ENCODE measurements around the gene HINFP.
"Not testable (repeated sequence)": the region's sequence is repeated elsewhere in the genome, so short reads cannot be mapped to it uniquely, and the experiment has no call there.

Gene HINFP

DNA sequence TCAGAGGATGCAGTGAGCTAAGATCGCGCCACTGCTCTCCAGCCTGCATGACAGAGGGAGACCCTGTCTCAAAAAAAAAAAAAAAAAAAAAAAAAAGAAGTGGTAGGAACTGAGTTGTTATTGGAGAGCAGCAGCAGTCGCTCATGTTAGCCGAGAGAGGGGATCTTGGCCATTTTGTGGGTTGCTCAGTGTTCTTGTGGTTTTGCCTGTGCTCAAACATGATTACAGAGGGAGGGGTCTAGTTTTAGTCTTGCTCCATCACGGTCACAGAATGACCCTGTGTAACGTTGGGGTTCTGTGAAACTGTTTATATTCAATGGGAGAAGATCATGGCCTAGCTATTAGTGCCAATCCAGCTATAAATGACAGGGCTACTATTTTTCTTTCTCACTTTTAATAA lies 21.7 kb upstream of the HINFP start:
- Histone ChIP-seq H3K4me1 (ENCODE audit: control insufficient read depth in 5 of 5, insufficient read depth in 5 of 5, low read length in 5 of 5) (peaks cover 11 to 39% (median 32%) of the 10 kb centered on the region in 5 donors), H3K27me3 (ENCODE audit: control insufficient read depth in 5 of 5, insufficient read depth in 4 of 5, low read length in 5 of 5) (no peaks in the 10 kb centered on the region), H3K9me3 (ENCODE audit: control insufficient read depth in 5 of 5, low read length in 5 of 5) (no peaks in the 10 kb centered on the region), H3K36me3 (ENCODE audit: control insufficient read depth in 5 of 5, insufficient read depth in 5 of 5, low read length in 5 of 5) (peaks cover 6 to 24% (median 20%) of the 10 kb centered on the region in 5 donors), H3K9ac (ENCODE audit: low read length in 5 of 5) (peak overlapping the region in 1 of 5 donors; percentile 51), H3K27ac (ENCODE audit: low read depth, low read length) (no peak overlapping the region), H3K4me3 (ENCODE audit: low read depth in 1 of 5, low read length in 5 of 5) (no peak overlapping the region)

GRCh38 chr11:119100246-119100970 lies 21.0 kb upstream of the HINFP start:
- Histone ChIP-seq H3K9ac (ENCODE audit: low read length in 5 of 5) (peak overlapping the region in 4 of 5 donors; percentile 51 to 93 (median 84)), H3K9me3 (ENCODE audit: control insufficient read depth in 5 of 5, low read length in 5 of 5) (no peaks in the 10 kb centered on the region)

GRCh38 chr11:119100994-119101758 lies 20.2 kb upstream of the HINFP start:
- H3K27ac ChIP-seq (ENCODE audit: low read depth, low read length), result peak overlapping the region; percentile 92
- peaks cover 11 to 31% (median 29%) of the 10 kb centered on the region in 5 donors for H3K4me1 ChIP-seq (ENCODE audit: control insufficient read depth in 5 of 5, insufficient read depth in 5 of 5, low read length in 5 of 5)
- peak overlapping the region; percentile 81 to 93 (median 89) for H3K4me3 ChIP-seq (ENCODE audit: low read depth in 1 of 5, low read length in 5 of 5)
- peaks cover 6 to 24% (median 20%) of the 10 kb centered on the region in 5 donors for H3K36me3 ChIP-seq (ENCODE audit: control insufficient read depth in 5 of 5, insufficient read depth in 5 of 5, low read length in 5 of 5)
- H3K27me3 ChIP-seq (ENCODE audit: control insufficient read depth in 5 of 5, insufficient read depth in 4 of 5, low read length in 5 of 5), result no peaks in the 10 kb centered on the region
- H3K9ac ChIP-seq (ENCODE audit: low read length in 5 of 5), result peak overlapping the region; percentile 2 to 93 (median 88)
- H3K9me3 ChIP-seq (ENCODE audit: control insufficient read depth in 5 of 5, low read length in 5 of 5), result no peaks in the 10 kb centered on the region

More at GRCh38 chr11:119100246-119100970, 21.0 kb upstream of the HINFP start:
- peaks cover 6 to 24% (median 20%) of the 10 kb centered on the region in 5 donors for H3K36me3 ChIP-seq (ENCODE audit: control insufficient read depth in 5 of 5, insufficient read depth in 5 of 5, low read length in 5 of 5)
- H3K27ac ChIP-seq (ENCODE audit: low read depth, low read length), result peak overlapping the region; percentile 92
- no peaks in the 10 kb centered on the region for H3K27me3 ChIP-seq (ENCODE audit: control insufficient read depth in 5 of 5, insufficient read depth in 4 of 5, low read length in 5 of 5)
- H3K4me1 ChIP-seq (ENCODE audit: control insufficient read depth in 5 of 5, insufficient read depth in 5 of 5, low read length in 5 of 5), result peaks cover 11 to 34% (median 32%) of the 10 kb centered on the region in 5 donors
- H3K4me3 ChIP-seq (ENCODE audit: low read depth in 1 of 5, low read length in 5 of 5), result peak overlapping the region; percentile 81 to 93 (median 89)

DNA sequence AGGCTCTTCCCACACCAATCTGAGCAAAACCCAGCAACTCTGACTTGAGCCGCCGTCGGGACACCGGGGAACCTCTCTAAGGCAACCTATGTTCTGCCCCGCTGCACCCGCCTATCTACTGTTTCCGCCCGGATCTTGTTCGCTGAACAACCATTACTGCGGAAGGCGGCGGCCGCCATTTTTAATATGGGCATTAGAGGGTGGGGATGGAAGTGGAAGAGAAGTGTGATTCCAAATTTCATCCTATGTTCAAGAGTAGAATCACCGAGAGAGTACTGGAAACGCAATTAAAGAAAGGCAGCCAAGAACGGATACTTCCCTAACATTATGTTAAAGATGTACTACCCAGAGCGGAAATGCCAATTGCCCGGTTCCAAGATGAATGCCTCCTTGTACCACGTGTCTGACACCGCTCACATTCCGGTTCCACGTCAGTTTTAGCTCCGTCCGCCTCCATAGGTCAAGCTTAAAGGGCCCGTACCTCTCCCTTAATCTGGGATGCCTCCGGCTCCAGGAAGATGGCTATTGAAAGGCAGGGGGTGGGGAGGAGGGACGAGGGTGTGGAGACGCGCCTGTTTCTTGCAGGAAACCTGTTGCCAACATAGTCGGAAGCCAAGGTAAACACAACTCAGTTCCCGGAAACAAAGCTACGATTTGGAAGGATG lies 19.5 kb upstream of the HINFP start, which contains the start of gene DPAGT1:
DPAGT1 (minus strand) TSS at position 95 of the 665 bp plus-strand sequence. CDS start 198 bp downstream, outside the sequence.
- H3K36me3 ChIP-seq (ENCODE audit: control insufficient read depth in 5 of 5, insufficient read depth in 5 of 5, low read length in 5 of 5), result peaks cover 6 to 19% (median 15%) of the 10 kb centered on the region in 5 donors
- H3K9me3 ChIP-seq (ENCODE audit: control insufficient read depth in 5 of 5, low read length in 5 of 5), result no peaks in the 10 kb centered on the region
- peak within 1 kb of the TSS; percentile 92 for H3K27ac ChIP-seq (ENCODE audit: low read depth, low read length)
- peak within 1 kb of the TSS; percentile 81 to 93 (median 89) for H3K4me3 ChIP-seq (ENCODE audit: low read depth in 1 of 5, low read length in 5 of 5)
- peaks cover 11 to 39% (median 36%) of the 10 kb centered on the region in 5 donors for H3K4me1 ChIP-seq (ENCODE audit: control insufficient read depth in 5 of 5, insufficient read depth in 5 of 5, low read length in 5 of 5)
- peak within 1 kb of the TSS; percentile 58 to 93 (median 88) for H3K9ac ChIP-seq (ENCODE audit: low read length in 5 of 5)
- no peaks in the 10 kb centered on the region for H3K27me3 ChIP-seq (ENCODE audit: control insufficient read depth in 5 of 5, insufficient read depth in 4 of 5, low read length in 5 of 5)

DNA sequence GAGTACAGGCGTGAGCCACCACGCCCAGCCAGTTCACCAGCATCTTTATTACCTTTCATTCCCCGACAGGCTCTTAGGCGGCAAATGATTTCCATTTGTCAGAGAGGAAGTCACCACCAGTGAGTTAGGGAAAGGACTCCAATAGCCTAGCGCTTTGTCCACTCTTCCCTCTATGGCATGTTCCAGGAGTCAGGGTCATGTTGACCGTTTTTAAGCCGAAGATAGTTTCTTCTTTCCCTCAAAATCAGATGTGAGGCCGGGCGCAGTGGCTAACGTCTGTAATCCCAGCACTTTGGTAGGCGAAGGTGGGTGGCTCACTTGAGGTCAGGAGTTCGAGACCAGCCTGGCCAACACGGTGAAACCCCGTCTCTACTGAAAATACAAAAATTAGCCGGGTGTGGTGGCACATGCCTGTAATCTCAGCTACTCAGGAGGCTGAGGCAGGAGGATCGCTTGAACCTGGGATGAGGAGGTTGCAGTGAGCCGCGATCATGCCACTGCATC lies 18.2 kb upstream of the HINFP start:
- not testable (repeated sequence) for H3K9me3 ChIP-seq (ENCODE audit: control insufficient read depth in 5 of 5, low read length in 5 of 5); H3K27me3 ChIP-seq (ENCODE audit: control insufficient read depth in 5 of 5, insufficient read depth in 4 of 5, low read length in 5 of 5); H3K9ac ChIP-seq (ENCODE audit: low read length in 5 of 5); H3K36me3 ChIP-seq (ENCODE audit: control insufficient read depth in 5 of 5, insufficient read depth in 5 of 5, low read length in 5 of 5)
- peaks cover 13 to 46% (median 42%) of the 10 kb centered on the region in 5 donors for H3K4me1 ChIP-seq (ENCODE audit: control insufficient read depth in 5 of 5, insufficient read depth in 5 of 5, low read length in 5 of 5)
- H3K4me3 ChIP-seq (ENCODE audit: low read depth in 1 of 5, low read length in 5 of 5), result peak overlapping the region in 3 of 5 donors; percentile 31 to 90 (median 86)
- peak overlapping the region; percentile 92 for H3K27ac ChIP-seq (ENCODE audit: low read depth, low read length)

GRCh38 chr11:119103793-119104192 lies 17.6 kb upstream of the HINFP start:
- Histone ChIP-seq H3K36me3 (ENCODE audit: control insufficient read depth in 5 of 5, insufficient read depth in 5 of 5, low read length in 5 of 5) (peaks cover 0 to under 1% (median 0%) of the 10 kb centered on the region in 5 donors), H3K27me3 (ENCODE audit: control insufficient read depth in 5 of 5, insufficient read depth in 4 of 5, low read length in 5 of 5) (no peaks in the 10 kb centered on the region), H3K27ac (ENCODE audit: low read depth, low read length) (peak overlapping the region; percentile 92), H3K9me3 (ENCODE audit: control insufficient read depth in 5 of 5, low read length in 5 of 5) (no peaks in the 10 kb centered on the region), H3K4me1 (ENCODE audit: control insufficient read depth in 5 of 5, insufficient read depth in 5 of 5, low read length in 5 of 5) (peaks cover 18 to 52% (median 47%) of the 10 kb centered on the region in 5 donors), H3K9ac (ENCODE audit: low read length in 5 of 5) (no peak overlapping the region), H3K4me3 (ENCODE audit: low read depth in 1 of 5, low read length in 5 of 5) (no peak overlapping the region)

DNA sequence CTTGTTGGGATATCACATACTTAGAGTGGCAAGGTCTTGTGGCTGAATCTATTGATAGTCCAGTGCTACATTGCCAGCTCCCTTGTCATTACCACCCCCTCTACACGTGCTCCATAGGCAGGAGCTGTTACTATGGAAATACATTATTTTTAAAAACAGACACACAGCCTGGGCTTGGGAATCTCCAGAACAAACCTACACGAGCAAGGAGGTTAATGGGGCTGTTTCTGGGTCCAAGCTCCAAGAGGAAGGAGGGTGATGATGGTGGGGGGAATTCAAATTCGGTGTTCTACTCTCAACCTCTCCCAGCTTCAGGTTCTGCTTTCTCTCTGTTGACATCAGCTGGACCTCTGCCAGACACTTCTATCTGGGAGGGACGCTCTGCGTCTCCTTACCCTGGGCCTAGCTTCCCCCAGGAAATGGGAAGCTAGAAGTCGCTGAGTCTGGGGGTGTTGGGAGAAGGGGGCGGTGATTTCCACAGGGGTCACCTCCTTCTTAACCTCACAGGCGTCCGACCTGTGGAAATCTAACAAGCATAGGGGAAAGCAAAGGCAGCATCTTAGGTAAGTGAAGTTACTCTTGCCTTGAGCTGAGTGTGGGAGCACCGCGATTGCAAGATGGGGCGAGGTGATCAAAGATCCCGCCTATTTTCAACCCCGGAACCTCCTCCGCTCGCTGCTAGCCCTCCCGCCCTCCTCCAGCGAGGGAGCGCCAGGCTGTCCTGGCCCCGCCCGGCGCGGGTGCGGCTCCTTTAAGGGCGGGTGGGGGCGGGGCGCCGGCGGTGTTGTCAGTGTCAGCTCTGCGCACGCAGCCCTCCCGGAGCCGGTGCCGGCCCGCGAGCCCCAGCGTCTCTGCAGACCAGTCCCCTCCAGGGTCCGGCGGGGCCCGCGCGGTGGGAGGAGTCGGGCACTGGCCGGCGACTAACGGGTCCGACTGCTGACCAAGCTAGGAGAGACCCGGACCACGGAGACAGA lies 14.5 kb upstream of the HINFP start, which contains the start of gene C2CD2L:
C2CD2L (plus strand) TSS at position 781 of the 974 bp plus-strand sequence. CDS start 398 bp downstream, outside the sequence.
- Histone ChIP-seq H3K36me3 (ENCODE audit: control insufficient read depth in 5 of 5, insufficient read depth in 5 of 5, low read length in 5 of 5) (peaks cover 0 to 18% (median 16%) of the 10 kb centered on the region in 5 donors), H3K4me1 (ENCODE audit: control insufficient read depth in 5 of 5, insufficient read depth in 5 of 5, low read length in 5 of 5) (peaks cover 12 to 48% (median 42%) of the 10 kb centered on the region in 5 donors), H3K27me3 (ENCODE audit: control insufficient read depth in 5 of 5, insufficient read depth in 4 of 5, low read length in 5 of 5) (no peaks in the 10 kb centered on the region), H3K4me3 (ENCODE audit: low read depth in 1 of 5, low read length in 5 of 5) (peak within 1 kb of the TSS; percentile 65 to 85 (median 83)), H3K27ac (ENCODE audit: low read depth, low read length) (peak within 1 kb of the TSS; percentile 50), H3K9ac (ENCODE audit: low read length in 5 of 5) (peak within 1 kb of the TSS; percentile 63 to 81 (median 73)), H3K9me3 (ENCODE audit: control insufficient read depth in 5 of 5, low read length in 5 of 5) (no peaks in the 10 kb centered on the region)

DNA sequence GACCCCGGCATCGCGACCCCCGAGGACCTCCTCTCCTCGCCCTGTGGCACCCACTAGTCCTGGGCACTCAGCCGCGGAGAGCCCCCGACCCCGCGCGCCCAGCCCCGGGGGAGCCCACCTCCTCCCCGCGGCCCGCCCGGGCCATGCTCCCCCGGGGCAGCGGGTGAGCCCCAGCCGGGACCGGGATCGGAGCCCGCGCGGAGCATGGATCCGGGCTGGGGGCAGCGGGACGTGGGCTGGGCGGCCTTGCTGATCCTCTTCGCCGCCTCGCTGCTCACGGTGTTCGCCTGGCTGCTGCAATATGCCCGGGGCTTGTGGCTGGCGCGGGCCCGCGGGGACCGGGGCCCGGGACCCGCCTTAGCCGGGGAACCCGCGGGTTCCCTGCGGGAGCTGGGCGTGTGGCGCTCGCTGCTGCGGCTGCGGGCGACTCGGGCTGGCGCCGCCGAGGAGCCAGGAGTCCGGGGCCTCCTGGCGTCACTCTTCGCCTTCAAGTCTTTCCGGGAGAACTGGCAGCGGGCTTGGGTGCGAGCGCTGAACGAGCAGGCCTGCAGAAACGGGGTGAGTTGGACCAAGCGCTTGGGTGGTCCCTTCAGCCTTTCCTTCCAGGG lies 13.7 kb upstream of the HINFP start:
- Histone ChIP-seq H3K27ac (ENCODE audit: low read depth, low read length) (peak overlapping the region; percentile 50), H3K36me3 (ENCODE audit: control insufficient read depth in 5 of 5, insufficient read depth in 5 of 5, low read length in 5 of 5) (peaks cover 0 to 26% (median 24%) of the 10 kb centered on the region in 5 donors), H3K4me3 (ENCODE audit: low read depth in 1 of 5, low read length in 5 of 5) (peak overlapping the region; percentile 65 to 85 (median 83)), H3K4me1 (ENCODE audit: control insufficient read depth in 5 of 5, insufficient read depth in 5 of 5, low read length in 5 of 5) (peaks cover 10 to 42% (median 36%) of the 10 kb centered on the region in 5 donors), H3K9me3 (ENCODE audit: control insufficient read depth in 5 of 5, low read length in 5 of 5) (no peaks in the 10 kb centered on the region), H3K9ac (ENCODE audit: low read length in 5 of 5) (peak overlapping the region; percentile 63 to 81 (median 71)), H3K27me3 (ENCODE audit: control insufficient read depth in 5 of 5, insufficient read depth in 4 of 5, low read length in 5 of 5) (no peaks in the 10 kb centered on the region)

All from subcutaneous abdominal adipose tissue (tissue), 5 donors.